Stimulated activated CD4-positive, alpha-beta T cell treated with anti-CD3 and anti-CD28 coated beads, Interleukin-1b, Interleukin-23, amount 100 ng/mL, for 4 hours (primary cell): ENCODE data around the gene BCAS4.

Source experiments
- DNase-seq, 2 donors: peaks; one replicate each; pipeline ENCODE4 v3.0.0-alpha.2; 2020; ENCODE audit warnings: low read depth in 2 of 2

The BCAS4 gene

DNA sequence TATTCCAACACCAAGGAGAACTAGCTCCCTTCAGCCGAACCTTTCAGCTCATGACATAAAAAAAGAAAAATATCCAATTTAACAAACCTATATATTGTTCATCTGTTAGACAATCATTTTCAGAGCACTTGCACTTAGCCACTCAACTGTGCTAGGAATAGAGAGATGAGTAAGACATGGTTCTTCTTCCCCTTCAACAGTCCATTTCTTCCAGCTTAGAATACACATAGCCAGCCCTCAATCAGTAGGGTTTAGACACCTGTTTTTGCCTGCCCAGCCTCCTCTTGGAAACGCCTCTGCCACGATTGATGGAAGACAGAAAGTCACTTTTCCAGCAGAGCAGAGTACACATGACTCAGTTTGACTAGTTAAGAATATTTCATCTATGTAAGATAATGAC, 114.6 kb downstream of the BCAS4 start:
- no peak for DNase-seq

DNA sequence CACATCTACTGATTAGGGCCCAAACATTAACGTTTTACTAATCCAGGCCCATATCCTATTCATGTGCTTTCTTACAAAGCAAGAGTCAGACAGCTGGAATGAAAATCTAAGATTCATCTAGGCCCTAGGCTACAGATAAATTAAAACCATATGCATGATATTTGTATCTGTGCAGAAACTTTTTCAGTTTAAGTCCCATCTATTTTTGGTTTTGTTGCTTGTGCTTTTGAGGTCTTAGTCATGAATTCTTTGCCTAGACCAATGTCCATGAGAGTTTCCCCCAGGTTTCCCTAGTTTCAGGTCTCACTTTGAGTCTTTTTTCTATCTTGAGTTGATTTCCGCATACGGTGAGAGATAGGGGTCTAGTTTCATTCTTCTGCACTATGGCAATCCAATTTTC, 116.2 kb downstream of the BCAS4 start:
- no peak for DNase-seq

DNA sequence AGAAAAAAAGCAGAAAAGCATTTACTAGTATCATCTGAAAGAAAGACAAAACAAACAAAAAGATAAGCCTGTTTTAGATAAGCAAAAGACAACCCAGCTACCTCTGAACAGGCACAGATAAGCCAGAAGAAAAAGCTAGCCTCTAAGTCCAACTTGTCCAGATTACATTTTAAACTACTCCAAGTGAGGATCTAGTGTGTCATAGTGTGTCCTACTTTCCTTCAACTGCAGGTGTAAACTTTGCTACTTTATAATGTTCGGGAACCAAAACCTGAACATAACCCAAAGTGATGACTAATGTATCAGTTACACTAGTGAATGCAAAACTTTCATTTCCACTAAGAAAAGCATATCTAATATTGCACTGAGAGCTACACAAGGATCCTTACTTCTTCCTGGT, 116.9 kb downstream of the BCAS4 start:
- DNase-seq = no peak

DNA sequence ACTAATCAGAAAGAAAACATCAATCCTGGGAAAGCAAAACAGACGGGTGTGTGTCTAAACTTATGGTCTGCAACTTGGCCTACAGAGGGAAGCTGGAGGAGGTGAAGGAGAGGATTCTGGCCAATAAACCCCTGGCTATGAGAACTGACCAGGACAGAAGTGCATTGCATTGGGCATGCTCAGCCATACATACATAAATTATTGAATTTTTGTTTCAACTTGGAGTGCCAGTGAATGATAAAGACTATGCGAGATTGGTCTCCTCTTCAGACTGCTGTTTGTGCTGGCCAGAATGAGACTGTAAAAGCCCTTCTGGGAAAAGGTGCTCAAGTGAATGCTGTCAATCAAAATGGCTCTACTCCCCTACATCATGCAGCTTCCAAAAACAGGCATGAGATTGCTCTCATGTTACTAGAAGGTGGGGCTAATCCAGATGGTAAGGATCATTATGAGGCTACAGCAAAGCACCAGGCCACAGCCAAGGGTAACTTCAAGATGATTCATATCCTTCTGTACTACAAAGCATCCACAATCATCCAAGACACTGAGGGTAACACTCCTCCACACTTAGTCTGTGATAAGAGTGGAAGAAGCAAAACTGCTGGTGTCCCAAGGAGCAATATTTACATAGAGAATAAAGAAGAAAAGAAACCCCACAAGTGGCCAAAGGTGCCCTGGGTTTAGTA, 119.0 kb downstream of the BCAS4 start:
- DNase-seq = no peak

DNA sequence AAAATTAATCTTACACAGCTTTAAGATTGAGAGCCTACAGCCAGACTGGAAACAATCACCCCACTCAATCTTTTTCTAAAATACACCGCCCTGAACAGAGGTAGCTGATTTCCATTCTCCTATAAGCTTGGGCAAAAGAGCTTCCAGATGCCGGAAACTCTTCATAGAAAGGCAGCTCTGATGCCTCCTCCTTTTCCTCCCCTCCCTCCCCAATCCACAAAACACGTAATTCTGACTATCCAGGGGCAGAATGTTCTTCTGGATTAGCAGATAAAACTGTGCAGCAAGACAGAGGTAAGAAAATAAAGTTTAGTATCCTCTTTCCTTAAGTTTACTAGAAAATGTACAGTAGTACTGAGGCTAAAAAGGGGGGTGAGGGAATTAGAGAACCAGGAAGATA, 120.6 kb downstream of the BCAS4 start:
- DNase-seq = no peak

DNA sequence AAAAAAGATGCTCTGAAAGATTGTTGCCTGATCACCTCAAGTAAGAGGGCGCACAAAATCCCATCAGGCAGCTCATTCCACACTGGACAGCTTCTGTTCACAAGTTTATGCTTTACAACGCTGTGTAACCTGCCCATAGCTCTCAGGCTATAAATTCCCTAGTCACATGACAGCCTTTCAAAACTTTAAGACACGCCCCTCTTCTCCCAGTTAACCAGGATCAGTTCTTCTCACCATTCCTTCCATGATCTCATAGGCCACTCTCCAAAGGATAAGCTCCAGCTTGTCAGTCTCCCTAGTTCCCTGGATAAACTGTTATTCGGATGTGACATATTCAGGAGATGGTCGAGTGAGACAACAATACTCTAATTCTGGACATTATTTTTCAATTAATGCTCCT, 121.4 kb downstream of the BCAS4 start:
- no peak for DNase-seq

DNA sequence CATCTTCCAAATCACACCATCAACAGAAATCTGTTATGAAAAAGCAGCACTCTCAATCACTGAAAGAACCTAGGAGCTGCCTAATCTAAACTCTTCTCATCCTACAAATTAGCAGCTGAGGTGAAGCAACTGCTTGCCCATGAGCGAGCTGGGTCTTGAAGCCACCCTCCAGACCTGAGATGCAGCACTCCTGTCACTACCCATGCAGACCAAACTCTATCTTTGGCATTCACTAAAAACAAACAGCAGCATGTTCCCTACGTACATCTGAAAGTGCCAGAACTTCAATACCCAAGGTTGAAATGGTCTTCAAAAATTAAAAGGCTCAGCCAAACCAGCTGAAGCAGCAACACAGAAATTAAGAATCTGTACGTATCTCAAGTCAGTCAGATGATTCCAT, 122.1 kb downstream of the BCAS4 start:
- no peak for DNase-seq

DNA sequence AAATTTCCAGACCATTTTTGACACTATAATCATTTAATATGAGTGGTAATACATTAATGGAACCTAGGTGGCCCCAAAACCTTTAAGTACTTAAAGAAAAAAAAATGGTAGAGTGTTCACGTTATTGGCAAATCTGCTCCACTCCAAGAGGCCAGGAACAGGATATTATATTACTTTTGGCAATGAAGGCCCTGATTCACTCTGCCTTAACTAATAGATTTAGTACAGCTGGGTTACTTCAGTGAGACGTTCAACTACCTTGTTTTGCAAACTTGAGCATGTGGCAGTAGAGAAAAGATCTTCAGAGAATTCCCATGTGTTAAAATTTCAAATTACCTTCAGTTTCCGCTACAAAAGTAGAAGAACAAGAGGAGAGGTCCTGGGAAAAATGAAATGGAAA, 123.5 kb downstream of the BCAS4 start:
- DNase-seq = no peak

DNA sequence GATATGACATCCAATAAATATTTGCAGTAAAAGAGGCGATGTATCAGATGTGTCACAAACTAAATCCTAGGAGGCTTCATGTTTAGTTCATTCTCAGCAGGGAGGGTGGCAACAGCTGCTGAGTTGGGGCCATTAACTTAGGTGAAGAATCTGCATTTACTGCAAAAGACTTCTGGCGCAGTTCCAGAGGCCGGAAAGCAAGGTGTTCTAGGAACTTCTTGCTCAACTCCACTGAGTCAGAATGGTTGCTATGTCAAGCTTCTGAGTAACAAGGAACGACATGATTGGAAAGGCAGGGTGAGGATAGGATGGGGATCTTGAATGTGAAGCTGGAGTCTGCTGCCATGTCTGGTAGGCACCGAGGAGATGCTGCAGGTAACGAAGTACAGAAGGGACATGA, 124.7 kb downstream of the BCAS4 start:
- no peak for DNase-seq

DNA sequence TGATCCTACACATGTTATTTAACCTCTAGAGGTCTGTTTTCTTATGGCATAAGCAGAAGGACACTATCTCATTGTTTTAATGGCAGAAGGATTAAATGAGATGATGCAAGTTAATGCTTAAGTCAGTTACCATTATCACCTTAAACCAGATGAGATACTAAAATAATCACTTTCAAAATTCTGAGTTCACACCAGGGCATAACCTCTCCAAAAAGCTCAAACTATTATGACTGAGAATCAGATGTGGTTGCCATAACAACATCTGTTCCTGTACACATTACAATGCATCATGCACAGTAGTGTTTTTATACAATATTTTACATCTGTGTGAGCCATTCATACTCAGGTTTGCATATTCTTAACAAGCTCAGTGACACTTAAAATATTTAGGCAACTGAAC, 126.1 kb downstream of the BCAS4 start:
- no peak for DNase-seq

DNA sequence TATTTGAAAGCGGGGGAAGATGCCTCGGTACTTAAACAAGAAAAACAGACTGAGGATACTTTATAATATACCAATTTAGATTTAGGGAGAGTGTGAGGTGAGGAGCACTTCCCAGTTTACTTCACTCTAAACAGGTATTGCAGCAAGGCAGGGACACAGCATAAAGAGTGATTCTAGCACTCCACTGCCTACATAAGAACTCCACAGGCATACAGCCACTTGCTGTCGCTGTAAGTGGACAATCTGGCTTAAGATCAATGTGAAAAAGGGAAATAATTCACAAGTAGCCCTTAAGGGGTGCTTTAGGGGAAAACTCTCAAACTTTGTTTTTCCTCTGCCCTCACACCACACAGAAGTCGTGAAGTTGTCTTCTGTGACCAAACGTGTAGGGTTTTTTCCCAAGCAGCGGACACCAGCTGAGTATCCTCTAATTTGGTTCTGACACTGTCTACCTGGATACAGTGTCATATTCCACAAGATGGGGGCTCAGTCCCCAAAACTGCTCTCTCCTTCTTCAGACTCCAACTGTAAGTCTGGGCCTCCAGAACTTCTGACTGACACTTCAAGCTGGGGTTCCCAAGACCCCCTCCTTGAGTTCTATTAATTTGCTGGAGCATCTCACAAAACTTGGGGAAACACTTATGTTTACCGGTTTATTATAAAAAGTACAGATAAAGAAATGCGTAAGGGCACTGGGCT, 127.1 kb downstream of the BCAS4 start:
- DNase-seq = no peak

DNA sequence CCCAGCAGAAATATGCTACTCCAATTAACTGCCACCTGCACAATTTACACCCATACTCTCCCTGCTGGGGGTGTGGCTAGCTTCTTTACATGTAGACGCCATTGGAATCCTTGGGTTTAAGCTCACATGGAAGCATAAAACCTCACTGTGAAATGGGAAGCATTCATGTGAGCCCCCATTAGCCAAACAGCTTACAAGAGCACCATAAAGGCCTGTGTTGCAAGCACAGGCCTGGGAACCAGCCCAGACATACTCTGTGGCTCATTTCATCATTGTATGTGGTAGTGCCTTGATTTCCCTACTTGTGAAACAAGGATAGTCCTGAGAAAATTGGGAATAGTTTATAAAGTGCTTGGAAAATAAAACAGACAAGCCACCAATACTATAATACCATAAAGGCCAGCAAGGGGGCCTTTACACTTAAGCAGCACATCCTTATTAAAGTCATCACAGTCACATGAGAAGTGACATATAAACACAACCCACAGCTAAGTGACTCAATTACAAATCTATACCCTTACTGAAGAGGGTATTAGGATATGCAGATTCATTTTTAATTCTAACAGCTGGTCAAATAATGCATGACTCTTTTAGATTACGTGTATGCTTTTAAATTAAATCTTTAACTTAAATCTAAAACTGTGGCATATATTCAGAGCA, 129.5 kb downstream of the BCAS4 start:
- no peak for DNase-seq

DNA sequence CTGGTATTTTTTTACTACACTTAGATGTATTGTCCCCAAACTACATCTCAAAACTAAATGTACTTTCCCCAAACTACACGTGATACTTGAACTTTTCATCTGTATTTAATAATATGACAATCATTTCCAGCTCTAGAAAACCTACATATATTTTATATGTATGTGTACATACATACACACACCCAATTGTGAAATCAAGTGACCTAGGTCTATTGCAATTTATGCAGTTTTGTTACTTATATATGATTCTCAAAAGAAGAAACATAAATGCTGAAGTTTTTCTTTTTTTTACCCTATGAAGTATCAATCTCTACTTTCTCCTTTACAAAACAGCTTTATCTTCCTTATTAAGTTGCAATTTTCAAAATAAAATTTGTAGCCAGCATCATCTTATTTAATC, 131.7 kb downstream of the BCAS4 start:
- no peak for DNase-seq
